ENCODE measurements around the gene PORCN. TPM values are rescaled to one million over a fixed set of nuclear protein-coding genes. Genes with fewer than 3 reads are reported as not detected.
"Not testable (repeated sequence)": the region's sequence is repeated elsewhere in the genome, so short reads cannot be mapped to it uniquely, and the experiment has no call there.

PORCN gene
- total RNA-seq, 1 donor from 2014 or later: 2.3 TPM

- no peak for DNase-seq
These were observed 4.9 kb downstream of the PORCN start for GRCh38 chrX:48513670-48514069.

GRCh38 chrX:48514126-48514806, 5.5 kb downstream of the PORCN start:
- no peak for DNase-seq

GRCh38 chrX:48514868-48515460, 6.2 kb downstream of the PORCN start:
- no peak for DNase-seq

- DNase-seq: no peak
These were observed 7.0 kb downstream of the PORCN start for GRCh38 chrX:48515842-48516241.

GRCh38 chrX:48516285-48516684, 7.5 kb downstream of the PORCN start:
- no peak for DNase-seq

DNA sequence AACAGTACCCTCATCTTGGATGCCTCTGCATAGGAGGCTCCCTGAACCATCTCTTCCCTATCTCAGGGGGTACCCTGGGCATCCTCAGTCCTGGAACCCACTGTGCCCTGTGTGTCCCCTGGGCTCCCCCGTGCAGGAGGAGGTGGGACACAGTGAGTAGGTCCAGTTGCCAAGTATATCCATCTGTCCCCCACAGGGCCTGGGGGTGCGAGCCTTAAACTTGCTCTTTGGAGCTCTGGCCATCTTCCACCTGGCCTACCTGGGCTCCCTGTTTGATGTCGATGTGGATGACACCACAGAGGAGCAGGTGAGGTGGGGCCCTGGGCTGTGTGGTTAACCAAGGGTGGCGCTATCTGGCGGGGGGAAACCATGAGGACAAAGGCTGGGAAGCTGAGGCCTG, 8.2 kb downstream of the PORCN start:
- DNase-seq: no peak

DNA sequence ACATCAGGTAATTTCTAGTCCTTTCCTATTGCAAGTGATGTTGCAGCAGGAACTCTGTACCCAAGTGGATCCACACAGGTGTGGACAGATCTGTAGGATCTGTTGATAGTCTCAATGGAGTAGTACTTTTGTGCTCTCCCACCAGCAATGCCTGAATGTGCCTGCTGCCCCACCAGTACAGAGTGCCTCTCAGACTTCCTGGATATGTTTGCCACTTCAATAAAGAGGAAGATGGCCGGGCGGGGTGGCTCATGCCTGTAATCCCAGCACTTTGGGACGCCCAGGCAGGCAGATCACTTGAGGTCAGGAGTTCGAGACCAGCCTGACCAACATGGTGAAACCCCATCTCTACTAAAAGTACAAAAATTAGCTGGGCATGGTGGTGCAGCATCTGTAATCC, 10.7 kb downstream of the PORCN start:
- DNase-seq: not testable (repeated sequence)

GRCh38 chrX:48520455-48520854, 11.7 kb downstream of the PORCN start:
- DNase-seq: no peak

DNA sequence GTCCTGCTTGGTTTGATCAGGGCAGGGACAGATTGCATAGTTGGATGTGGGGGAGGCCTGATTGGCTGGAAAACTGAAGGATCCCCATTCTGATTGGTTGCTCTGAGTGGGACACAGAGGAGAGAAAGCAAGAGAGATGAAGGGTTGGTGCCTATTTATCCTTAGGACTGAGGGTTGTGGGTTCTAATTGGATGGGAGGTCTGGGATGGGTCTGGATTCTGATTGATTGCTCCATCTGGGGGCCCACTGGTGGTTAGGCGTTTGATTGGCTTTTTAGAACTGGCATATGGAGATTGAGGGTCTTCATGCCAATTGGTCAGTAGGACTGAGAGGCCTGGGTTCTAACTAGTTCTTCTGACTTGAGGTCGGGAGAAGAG, 12.2 kb downstream of the PORCN start:
- no peak for DNase-seq

DNA sequence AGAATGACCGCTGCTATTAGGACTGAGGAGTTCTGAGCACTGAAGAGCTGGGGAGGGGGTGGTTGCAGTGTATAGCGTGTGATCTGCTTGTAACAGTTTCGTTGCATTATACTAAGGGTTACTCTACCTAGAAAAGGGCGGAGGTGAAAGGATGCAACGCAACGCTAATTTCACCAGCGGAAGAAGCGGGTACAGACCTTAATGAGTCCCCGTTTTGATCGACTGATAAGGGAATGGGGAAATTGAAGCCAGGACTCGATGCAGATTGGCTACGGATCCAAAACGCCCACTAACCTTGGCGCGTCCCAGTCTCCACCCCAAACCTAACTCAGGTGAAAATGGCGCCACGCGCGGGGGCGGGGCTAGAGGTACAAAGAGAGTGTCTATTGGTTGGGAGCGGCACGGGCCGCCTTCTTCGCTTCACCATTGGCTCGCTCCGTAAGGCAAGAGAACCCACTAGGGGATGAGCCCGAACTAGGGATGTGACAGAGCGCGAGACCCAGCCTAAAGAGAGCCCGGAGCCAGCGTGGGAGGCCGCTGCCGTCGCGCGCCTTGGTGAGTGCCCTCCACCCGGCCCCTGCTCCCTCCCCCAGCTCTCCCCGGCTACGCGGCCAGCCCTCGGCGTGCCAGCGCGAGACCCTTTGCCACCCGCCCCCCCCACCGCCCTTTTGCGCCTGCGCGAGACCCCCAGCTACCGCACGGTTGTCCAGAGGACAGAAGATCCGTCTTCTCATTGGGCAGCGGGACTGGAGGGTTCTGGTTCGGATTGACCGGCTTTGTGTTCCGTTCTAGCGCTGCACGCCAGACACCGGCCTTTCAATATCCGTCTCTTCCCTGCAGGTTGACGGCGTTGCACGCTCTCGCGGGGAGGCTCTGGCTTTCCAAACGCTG, 12.8 kb downstream of the PORCN start, which contains the start of gene EBP:
TSS of gene EBP (plus strand) at position 456 of the 891 bp plus-strand sequence. CDS start 1,964 bp downstream, outside the sequence.
- peak; percentile 93 for DNase-seq

DNA sequence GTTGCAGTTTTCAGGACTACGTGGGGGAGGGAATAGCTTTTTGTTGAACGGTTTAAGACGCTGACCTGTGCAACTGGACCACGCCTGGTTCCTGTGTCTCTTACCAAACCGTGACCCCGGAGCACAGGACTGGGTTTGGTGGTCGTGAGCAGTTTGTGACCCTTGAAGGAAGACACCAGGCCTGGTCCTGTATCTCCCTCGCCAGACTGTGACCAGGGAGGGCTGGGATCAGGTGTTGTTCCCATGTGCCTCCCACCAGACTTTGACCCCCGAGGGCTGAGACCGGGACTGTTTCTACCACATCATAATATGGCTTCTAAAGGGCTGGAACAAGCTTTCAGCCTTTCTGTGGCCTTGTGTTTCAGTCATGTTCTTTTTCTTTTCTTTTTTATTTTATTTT, 13.5 kb downstream of the PORCN start:
- DNase-seq: no peak

DNA sequence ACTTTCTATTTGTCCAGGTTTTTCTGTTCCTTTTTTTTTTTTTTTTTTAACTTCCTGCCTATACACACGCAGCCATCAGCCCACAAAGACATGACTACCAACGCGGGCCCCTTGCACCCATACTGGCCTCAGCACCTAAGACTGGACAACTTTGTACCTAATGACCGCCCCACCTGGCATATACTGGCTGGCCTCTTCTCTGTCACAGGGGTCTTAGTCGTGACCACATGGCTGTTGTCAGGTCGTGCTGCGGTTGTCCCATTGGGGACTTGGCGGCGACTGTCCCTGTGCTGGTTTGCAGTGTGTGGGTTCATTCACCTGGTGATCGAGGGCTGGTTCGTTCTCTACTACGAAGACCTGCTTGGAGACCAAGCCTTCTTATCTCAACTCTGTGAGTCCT, 14.9 kb downstream of the PORCN start:
- no peak for DNase-seq

- not testable (repeated sequence) for DNase-seq
These were observed 17.1 kb downstream of the PORCN start for GRCh38 chrX:48525853-48526252.

DNA sequence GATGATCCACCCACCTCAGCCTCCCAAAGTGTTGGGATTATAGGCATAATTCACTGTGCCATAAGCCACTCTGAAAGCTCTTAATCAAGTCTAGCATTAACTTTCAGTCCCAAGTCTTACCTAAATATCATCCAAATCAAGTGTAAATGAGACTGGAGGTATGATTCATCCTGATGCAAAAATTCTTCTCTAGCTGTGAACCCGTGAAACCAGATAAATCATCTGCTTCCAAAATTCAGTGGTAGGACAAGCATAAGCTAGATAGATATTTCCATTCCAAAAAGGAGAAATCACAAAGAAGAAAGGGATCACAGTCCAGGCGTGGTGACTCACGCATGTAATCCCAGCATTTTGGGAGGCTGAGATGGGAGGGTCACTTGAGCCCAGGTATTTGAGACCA, 21.9 kb downstream of the PORCN start:
- DNase-seq: no peak

DNA sequence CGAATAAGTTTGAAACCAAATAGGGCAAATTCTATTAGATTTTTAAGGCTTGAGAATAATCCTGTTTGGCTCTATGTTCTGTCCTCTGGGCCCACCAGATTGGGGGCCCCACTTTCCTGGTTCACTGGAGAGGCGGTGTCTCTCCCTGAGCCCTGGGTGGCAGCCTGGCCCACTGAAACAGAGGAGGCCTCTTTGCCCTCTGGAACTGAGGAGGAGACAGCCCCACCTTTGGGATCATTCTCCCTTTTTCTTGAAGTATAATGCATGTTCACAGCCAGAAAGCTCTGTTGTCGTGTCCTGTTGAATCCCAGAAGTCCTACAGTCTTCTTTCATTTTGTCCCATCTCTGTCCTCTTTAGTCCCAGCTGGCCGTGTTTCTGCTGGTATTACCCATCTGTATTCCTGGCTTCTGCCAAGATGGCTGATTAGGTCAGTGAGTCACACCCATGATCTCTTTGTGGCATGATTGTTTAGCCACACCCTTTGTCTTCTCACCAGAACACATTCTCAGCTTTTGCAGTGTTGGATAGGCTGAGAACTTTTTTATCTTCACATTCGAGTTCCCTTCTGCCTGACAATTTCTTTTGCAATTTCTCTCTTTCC, 22.7 kb downstream of the PORCN start:
- no peak for DNase-seq

DNA sequence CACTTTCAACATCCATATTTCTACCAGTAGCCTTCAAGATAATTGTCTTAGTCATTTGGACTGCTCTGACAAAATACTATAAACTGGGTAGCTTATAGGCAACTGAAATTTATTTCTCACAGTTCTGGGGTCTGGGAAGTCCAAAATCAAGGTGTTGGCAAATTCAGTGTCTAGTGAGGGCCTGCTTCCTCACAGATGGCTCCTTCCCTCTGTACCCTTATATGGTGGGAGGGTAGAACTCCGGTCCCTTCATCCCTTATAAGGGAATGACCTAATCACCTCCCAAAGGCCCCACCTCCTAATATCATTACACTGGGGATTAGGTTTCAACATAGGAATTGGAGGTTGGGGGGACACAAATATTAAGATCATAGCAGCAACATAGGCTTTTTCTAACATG, 23.4 kb downstream of the PORCN start:
- DNase-seq: no peak

DNA sequence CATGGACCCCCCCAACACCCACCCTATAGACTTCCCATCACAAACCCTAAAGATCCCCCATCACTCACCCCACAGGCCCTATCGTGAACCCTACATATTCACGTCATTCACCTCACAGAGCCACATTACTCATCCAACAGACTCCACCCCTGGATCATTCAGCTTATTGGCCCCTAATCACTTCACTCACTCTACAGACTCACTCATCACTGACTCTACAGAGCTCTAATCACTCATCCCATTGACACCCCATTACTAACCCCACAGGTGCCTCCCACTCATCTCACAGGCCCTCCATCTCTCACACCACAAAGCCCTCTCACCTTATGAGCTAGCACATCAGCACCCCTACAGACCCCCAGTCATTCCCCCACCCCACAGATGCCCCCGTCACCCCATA, 24.4 kb downstream of the PORCN start:
- DNase-seq: no peak

DNA sequence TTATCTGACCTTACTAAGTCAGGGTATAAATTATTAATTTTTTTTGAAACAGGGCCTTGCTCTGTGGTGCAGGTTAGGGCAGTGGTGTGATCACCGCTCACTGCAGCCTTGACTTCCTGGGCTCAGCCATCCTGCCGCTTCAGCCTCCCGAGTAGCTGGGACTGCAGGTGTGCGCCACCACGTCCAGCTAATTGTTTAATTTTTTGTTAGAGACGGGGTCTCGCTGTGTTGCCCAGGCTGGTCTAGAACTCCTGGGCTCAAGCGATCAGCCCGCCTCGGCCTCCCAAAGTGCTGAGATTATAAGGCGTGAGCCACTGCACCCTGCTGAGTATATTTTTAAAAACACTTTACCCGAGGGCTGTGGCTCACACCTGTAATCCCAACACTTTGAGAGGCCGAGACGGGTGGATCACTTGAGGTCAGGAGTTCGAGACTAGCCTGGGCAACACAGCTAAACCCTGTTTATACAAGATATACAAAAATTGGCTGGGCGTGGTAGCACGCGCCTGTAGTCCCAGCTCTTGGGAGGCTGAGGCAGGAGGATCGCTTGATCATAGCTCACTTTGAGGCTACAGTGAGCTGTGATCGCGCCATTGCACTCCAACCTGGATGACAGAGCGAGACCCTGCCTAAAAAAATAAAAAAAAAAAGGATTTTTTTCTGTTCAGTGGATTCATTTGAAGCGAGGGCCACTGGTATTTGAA, 30.0 kb downstream of the PORCN start:
- DNase-seq: no peak

DNA sequence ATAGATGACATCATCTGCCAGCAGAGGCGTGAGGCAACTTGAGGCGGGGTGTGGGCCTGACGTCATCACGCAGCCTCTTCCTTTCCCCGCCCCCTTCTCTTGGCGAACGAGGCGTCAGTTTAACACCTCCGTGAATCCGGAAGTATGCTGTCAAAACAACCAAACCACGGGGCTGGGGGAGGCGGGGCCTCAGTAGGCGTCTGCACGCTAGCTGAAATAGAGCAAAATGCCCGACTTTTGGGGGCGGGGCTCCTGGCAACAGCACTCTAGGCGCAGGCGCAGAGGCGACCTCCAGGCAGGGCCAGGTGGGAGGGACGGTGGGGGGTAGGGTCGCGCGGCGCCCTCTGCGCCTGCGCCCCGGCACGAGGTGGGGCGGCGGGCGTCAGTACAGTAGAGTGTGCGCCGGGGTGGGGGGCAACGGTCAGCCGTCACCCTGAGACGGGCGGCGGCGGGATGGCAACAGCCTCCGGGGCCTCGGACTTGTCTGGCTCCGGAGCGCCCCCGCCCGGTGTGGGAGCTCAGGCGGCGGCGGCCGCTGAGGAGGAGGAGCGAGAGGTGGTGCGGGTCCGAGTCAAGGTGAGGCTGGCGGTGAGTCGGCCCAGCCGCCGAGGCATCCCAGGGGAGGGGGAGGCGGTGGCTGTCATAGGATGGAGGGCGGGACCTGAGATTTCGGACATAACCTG, 30.7 kb downstream of the PORCN start, which contains the start of gene TBC1D25:
TSS of gene TBC1D25 (plus strand) at position 370 of the 683 bp plus-strand sequence. CDS start at position 454, 84 bp downstream.
- DNase-seq: peak; percentile 98

- peak; percentile 61 for DNase-seq
These were observed 31.2 kb downstream of the PORCN start for GRCh38 chrX:48540028-48540375.

DNA sequence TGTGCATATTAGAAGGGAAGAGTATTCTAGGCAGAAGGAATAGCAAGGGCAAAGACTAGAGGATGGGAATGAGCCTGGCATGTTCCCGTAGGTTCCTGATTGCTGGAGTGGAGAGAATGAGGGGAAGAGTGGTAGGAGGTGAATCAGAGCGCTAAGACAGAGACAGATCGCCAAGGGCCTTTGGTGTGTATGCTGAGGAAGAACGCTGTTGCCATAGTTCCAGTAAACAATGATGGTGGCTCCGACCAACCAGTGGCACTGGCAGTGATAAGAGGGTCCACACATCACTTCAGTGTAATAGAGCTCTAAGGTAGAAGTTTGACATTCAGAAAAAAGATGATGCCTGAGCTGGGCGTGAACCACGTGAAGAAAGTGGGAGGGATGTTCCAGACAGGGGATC, 31.7 kb downstream of the PORCN start:
- no peak for DNase-seq

All from tongue (tissue), 2 donors.